GM13976 (cell line): ENCODE measurements around the gene KCNE1.

Experiments used
- DNase-seq: peaks from one replicate; pipeline ENCODE4 v3.0.0; 2012; ENCODE audit warnings: low spot score
- in situ Hi-C: fragments of 300-500 bp; cut with MboI; formaldehyde crosslinking; loops from one replicate; pipeline ENCODE4 v1.12.0; 2022; ENCODE audit warnings: low sequenced_read_pairs, mixed read lengths, inconsistent platforms; ENCODE audit not compliant: unreplicated experiment
- TF ChIP-seq, protein P1 (sequence below): IDR thresholded peaks from 2 replicates; pipeline ENCODE4 v1.5.1; 2012; ENCODE audit warnings: borderline replicate concordance, mild to moderate bottlenecking; ENCODE audit not compliant: insufficient read depth; ENCODE audit errors: extremely low read depth, missing control alignments, control extremely low read depth

KCNE1 gene

DNA sequence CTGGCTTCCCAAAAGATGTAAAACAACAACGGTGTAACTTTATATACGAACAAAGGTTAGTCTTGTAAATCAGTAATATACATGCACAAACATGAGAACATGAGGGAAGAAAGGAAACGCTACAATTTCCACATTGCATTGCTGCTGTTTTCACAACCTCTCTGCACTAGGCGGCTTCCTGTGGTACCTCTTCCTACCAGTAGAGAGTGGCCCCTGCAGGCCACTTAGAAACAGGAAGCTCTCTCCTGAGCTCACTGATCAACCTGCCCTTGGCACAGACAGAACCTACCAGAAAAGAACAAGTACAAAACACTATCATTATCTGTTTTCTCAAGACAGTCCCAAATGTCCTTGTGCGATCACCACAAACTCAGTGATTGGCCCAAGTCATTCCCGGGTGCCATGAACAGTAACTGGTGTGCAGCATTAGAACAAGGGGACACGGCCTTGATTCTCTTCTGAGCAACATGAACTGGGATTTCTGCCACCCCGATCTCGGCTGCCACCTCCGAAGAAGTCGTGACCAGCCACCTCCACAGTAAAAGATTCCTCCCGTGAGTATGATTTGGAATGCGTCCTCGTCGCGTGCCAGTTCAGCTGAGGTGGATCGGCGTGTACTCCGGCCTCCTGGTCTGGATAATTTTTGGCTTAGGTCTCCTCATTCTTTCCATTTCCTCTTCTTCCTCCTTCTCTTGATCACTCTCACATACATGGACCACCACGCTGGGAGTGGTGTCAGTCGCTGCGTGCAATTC is 5.7 kb upstream of the KCNE1 start:
- TF ChIP-seq, protein P1, sequence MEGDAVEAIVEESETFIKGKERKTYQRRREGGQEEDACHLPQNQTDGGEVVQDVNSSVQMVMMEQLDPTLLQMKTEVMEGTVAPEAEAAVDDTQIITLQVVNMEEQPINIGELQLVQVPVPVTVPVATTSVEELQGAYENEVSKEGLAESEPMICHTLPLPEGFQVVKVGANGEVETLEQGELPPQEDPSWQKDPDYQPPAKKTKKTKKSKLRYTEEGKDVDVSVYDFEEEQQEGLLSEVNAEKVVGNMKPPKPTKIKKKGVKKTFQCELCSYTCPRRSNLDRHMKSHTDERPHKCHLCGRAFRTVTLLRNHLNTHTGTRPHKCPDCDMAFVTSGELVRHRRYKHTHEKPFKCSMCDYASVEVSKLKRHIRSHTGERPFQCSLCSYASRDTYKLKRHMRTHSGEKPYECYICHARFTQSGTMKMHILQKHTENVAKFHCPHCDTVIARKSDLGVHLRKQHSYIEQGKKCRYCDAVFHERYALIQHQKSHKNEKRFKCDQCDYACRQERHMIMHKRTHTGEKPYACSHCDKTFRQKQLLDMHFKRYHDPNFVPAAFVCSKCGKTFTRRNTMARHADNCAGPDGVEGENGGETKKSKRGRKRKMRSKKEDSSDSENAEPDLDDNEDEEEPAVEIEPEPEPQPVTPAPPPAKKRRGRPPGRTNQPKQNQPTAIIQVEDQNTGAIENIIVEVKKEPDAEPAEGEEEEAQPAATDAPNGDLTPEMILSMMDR = no peak
- no peak for DNase-seq
- in situ Hi-C loops = no loop called here

DNA sequence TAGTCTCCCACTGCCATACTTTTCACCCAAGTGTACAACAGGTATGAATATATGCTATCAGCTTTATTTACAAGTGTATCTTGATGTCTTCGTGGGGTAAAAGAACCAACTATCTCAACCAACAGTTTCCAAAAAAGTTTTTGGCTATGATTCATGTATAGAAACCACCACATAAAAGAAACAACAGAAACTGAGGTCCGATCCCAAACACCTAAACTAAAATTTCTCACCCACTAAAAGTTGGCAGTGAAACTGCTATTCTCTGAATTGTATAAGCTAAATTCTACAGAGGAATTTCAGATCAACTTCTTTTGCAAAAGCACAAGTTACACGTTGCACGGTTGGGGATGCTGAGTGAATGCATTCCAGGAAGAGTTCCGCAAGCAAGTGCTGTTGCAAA is 5.0 kb upstream of the KCNE1 start:
- in situ Hi-C loops = no loop called here
- TF ChIP-seq, protein P1 = no peak
- no peak for DNase-seq

DNA sequence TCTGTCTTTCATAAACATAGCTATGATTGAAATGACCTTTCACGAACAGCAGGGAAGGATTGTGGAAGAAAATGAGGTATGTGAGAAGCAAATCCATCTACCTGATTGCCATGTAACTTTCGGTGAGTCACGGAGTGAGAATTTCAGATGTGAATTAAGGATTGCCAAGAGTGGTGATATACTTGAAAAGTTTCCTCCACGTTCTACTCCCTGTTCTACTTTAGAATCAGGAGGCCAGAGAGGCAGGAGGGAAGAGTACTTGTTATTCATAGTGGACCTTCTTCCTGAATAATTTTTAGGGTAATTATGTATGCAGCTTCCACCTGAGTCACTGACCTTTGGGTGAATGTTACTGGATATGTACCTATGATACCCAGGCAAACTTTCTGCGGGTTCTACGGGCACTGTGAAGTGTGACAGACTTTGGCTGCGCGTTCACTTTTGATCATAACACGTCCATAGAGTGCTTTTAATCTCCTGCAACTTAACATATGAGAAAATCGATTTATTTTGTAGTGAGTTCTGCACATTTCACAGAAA is 2.6 kb upstream of the KCNE1 start:
- no peak for DNase-seq
- TF ChIP-seq, protein P1 = no peak
- in situ Hi-C loops = no loop called here

DNA sequence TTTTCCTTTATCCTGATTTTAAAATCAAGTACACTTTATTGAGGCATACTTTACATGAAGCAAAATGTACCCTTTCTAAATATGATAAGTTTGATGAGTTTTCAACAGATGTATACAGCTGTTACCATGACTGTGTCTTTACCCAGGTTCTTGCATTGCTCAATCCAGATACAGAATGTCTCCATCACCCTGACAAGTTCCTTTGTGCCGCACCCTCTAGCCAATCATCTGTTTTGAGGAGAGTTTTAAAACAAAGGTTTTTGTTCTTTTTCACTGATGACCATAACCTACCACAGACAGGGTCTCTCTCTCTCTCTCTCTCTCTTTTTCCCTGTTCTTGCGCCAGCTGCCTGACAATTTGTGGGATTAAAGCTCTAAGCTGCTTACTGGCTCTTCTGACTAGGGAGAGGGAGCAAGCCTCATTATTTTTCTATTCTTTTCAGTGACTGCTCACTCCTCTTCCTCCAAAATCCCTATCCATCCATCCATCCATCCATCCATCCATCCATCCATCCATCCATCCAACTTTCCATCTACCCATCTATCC is 1.2 kb upstream of the KCNE1 start:
- in situ Hi-C loops = no loop called here
- DNase-seq = no peak
- TF ChIP-seq, protein P1 = no peak

DNA sequence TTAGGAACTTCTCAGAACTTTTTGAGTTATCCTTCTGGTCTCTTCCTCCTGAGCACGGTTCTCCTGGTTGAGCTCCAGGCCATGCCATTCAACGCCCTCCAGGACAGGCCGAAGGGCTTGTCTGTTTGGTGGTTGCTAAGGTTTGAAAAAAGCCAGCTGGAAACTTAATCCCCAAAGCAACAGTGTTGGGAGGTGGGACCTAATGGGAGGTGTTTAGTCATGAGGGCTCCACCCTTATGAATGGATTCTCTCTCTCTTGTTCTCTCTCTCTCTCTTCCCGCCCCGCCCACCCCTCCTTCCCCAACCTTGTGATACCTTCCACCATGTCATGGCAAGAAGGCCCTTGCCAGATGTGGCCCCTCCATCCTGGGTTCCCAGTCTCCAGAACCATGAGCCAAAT is 829 bp downstream of the KCNE1 start:
- no peak for DNase-seq
- TF ChIP-seq, protein P1 = no peak
- in situ Hi-C loops = no loop called here

- in situ Hi-C loops = no loop called here
- TF ChIP-seq, protein P1 = peak; percentile 89
- peak; percentile 85 for DNase-seq
These were observed 1.6 kb downstream of the KCNE1 start for GRCh38 chr21:34510148-34511142.
